Upper lobe of right lung (tissue), 1 donor: Measurements from ENCODE around the gene KIF7. TPM values are rescaled to one million over a fixed set of nuclear protein-coding genes. Genes with fewer than 3 reads are reported as not detected.
"Not testable (repeated sequence)": the region's sequence is repeated elsewhere in the genome, so short reads cannot be mapped to it uniquely, and the experiment has no call there.

Experiments
- ATAC-seq: fragments of 200-7000 bp; cut with Tn5 transposase; one replicate; pipeline ENCODE4 v1.9.1; 2020; ENCODE audit warnings: mild to moderate bottlenecking, moderate library complexity
- DNase-seq: peaks from one replicate; pipeline ENCODE4 v3.0.0-alpha.2; 2020
- H3K27ac ChIP-seq: fragments of 200-600 bp; one replicate; pipeline ENCODE4 v1.8.0; 2022
- H3K27me3 ChIP-seq: fragments of 200-600 bp; one replicate; pipeline ENCODE4 v1.8.0; 2022; ENCODE audit warnings: mild to moderate bottlenecking
- H3K36me3 ChIP-seq: fragments of 200-600 bp; one replicate; pipeline ENCODE4 v1.8.0; 2022
- H3K4me1 ChIP-seq: fragments of 200-600 bp; one replicate; pipeline ENCODE4 v1.8.0; 2022
- H3K4me3 ChIP-seq: fragments of 200-600 bp; one replicate; pipeline ENCODE4 v1.8.0; 2022; ENCODE audit warnings: mild to moderate bottlenecking
- H3K9me3 ChIP-seq: fragments of 200-600 bp; one replicate; pipeline ENCODE4 v1.8.0; 2022
- intact Hi-C: fragments of 100-400 bp; cut with DNase I; formaldehyde crosslinking; loops from one replicate; pipeline ENCODE4 v1.11.0; 2022
- total RNA-seq: library from RNA; stranded (reverse); fragmentation: NEBNext Ultra II Directional; extraction: Animal tissue kit (Norgen Biotek cat#: 25700); gene quantifications from one replicate; pipeline ENCODE4 v1.2.1, GENCODE V29; 2021
- TF ChIP-seq, protein P1 (sequence below): fragments of 200-600 bp; IDR thresholded peaks from one replicate; pipeline ENCODE4 v1.8.0; 2022; ENCODE audit warnings: antibody characterized with exemption
- donor health status: DM: no; HTN: yes; CAD: no; lungs with severe emphysema.

Gene KIF7
- total RNA-seq, 1 donor from 2014 or later: 2.1 TPM

DNA sequence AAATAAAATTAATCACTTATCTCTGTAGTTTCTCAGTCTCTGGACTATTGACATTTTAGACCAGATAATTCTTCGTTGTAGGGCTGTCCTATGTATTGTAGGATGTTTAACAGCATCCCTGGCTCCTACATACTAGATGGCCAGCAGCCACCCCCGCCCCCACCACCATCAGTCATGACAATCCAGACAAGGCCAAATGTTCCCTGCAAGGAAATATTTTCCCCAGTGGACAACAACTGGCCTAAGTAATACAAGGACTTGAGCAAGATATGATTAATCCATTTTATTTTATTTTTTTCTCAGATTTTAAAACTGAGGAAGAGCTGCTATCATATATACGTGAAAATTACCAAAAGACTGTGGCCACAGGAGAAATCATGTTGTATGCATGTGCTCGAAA is 56.2 kb downstream of the KIF7 start:
- ATAC-seq: no peak

DNA sequence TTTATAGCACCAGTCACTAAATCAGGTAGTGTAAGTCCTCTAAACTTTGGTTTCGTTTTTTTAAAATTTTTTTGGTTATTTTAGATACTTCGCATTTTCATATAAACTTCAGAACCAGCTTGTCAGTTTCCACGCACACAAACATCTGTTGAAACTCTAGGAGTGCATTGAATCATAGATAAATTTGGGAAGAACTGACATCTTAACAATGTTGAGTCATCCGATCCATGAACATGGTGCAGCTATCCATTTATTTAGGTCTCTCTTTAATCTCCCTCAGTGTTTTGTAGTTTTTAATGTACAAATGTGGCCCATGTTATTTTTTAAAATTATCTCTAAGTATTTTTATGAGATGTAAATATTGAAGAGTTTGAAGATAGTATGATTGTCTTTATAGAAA is 62.2 kb downstream of the KIF7 start:
- H3K4me1 ChIP-seq: no peaks in the 10 kb centered on the region
- intact Hi-C loops: no loop called here
- H3K36me3 ChIP-seq: no peaks in the 10 kb centered on the region
- DNase-seq (no peak), ATAC-seq (no peak)
- H3K4me3 ChIP-seq: no peak overlapping the region
- H3K27ac ChIP-seq: no peak overlapping the region
- no peaks in the 10 kb centered on the region for H3K9me3 ChIP-seq
- TF ChIP-seq, protein P1, sequence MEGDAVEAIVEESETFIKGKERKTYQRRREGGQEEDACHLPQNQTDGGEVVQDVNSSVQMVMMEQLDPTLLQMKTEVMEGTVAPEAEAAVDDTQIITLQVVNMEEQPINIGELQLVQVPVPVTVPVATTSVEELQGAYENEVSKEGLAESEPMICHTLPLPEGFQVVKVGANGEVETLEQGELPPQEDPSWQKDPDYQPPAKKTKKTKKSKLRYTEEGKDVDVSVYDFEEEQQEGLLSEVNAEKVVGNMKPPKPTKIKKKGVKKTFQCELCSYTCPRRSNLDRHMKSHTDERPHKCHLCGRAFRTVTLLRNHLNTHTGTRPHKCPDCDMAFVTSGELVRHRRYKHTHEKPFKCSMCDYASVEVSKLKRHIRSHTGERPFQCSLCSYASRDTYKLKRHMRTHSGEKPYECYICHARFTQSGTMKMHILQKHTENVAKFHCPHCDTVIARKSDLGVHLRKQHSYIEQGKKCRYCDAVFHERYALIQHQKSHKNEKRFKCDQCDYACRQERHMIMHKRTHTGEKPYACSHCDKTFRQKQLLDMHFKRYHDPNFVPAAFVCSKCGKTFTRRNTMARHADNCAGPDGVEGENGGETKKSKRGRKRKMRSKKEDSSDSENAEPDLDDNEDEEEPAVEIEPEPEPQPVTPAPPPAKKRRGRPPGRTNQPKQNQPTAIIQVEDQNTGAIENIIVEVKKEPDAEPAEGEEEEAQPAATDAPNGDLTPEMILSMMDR: no peak
- H3K27me3 ChIP-seq: no peaks in the 10 kb centered on the region

More for the DNA sequence above, 56.2 kb downstream of the KIF7 start:
- Histone ChIP-seq H3K27ac (no peak overlapping the region), H3K27me3 (no peaks in the 10 kb centered on the region), H3K4me3 (no peak overlapping the region), H3K9me3 (no peaks in the 10 kb centered on the region), H3K36me3 (no peaks in the 10 kb centered on the region), H3K4me1 (no peaks in the 10 kb centered on the region)
- TF ChIP-seq, protein P1: no peak
- DNase-seq: no peak
- intact Hi-C loops: no loop called here

DNA sequence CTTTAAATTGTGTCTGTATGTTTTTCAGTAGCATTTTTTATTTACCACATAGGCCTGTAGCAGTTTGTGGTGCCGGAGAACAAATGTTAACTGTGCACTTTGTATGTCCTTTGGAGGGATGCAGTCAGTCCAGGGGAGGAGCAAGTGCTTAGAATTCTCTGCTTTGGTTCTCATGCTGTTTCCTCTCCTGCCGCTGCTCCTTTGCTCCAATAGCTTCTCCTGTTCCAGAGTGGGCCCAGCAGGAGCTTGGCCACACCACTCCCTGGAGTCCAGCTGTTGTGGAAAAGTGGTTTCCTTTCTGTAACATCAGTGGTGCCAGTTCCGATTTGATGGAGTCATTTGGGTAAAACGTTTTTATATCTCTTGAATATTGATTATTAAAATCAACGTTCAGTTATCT is 63.4 kb downstream of the KIF7 start:
- no peaks in the 10 kb centered on the region for H3K4me1 ChIP-seq
- no peaks in the 10 kb centered on the region for H3K36me3 ChIP-seq
- ATAC-seq (no peak), DNase-seq (no peak)
- H3K27ac ChIP-seq: no peak overlapping the region
- no peaks in the 10 kb centered on the region for H3K9me3 ChIP-seq
- TF ChIP-seq, protein P1: no peak
- H3K27me3 ChIP-seq: no peaks in the 10 kb centered on the region
- no peak overlapping the region for H3K4me3 ChIP-seq
- intact Hi-C loops: no loop called here

DNA sequence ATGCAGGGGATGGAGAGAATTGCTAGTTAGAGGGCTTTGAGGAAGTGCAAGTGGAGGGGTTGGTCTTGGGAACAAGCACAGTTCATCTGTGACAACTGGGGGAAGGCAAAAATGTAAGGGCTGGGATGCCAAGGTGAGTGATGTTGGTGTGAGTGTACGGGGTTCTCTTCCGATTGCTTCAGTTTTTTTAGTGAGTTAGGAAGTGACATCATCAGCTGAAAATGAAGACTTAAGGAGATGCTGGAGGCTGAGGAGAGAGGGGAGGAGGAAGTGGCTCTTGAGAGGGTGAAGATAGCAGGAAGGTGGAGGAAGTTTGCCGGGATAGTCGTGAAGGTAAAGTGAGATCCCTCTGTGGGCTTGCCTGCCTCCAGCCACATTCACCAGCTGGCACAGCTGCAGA is 67.3 kb downstream of the KIF7 start:
- intact Hi-C loops: no loop called here
- Histone ChIP-seq H3K36me3 (no peaks in the 10 kb centered on the region), H3K27ac (no peak overlapping the region), H3K9me3 (no peaks in the 10 kb centered on the region), H3K4me3 (no peak overlapping the region), H3K4me1 (no peaks in the 10 kb centered on the region), H3K27me3 (no peaks in the 10 kb centered on the region)
- TF ChIP-seq, protein P1: no peak
- DNase-seq (no peak), ATAC-seq (no peak)

DNA sequence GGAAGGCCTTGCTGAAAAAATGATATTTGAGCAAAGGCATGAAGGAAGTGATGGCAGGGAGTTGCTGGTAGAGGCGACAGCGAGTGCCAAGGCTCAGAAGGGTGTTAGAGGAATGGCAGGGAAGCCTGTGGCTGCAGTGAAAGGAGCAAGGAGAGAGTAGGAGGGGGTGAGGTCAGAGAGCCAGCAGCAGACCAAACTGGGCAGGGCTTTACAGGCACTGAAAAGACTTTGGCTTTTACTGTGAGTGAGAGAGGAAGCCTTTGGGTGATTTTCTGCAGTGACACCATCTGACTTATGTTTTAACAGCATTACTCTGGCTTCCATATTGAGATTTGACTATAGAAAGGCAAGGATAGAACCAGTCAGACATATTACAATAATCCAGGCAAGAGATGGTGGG is 68.6 kb downstream of the KIF7 start:
- ATAC-seq (no peak), DNase-seq (no peak)
- Histone ChIP-seq H3K4me3 (no peak overlapping the region), H3K36me3 (no peaks in the 10 kb centered on the region), H3K9me3 (no peaks in the 10 kb centered on the region), H3K27ac (no peak overlapping the region), H3K4me1 (no peaks in the 10 kb centered on the region), H3K27me3 (no peaks in the 10 kb centered on the region)
- TF ChIP-seq, protein P1: no peak
- intact Hi-C loops: no loop called here

DNA sequence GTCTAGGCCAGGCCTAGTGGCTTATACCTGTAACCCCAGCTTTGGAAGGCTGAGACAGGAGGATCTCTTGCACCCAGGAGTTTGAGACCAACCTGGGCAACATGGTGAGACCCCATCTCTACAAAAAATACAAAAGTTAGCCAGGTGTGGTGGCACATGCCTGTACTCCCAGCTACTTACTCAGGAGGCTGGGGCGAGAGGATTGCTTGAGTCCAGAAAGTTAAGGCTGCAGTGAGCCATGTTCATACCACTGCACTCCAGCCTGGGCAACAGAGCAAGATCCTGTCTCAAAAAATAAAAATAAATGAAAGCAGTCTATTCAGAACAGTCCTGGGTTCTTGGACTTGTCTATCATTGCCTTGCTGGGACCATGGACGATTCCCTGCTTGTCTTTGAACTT is 74.5 kb downstream of the KIF7 start:
- H3K4me3 ChIP-seq, H3K27me3 ChIP-seq, H3K36me3 ChIP-seq, intact Hi-C loops, H3K9me3 ChIP-seq, H3K4me1 ChIP-seq, ATAC-seq, H3K27ac ChIP-seq, DNase-seq: not testable (repeated sequence)
